ENCODE measurements around the gene ANO1. TPM values are rescaled to one million over a fixed set of nuclear protein-coding genes. Genes with fewer than 3 reads are reported as not detected.

ANO1 gene
- polyA plus RNA-seq, 2 of the 4 experiments (the other 2 are of a cell fraction), result 0.27 to 0.44 TPM

GRCh38 chr11:70169127-70169526 is 91.0 kb downstream of the ANO1 start:
- no peak overlapping the region for H3K4me3 ChIP-seq
- no peak overlapping the region for H3K27ac ChIP-seq
- DNase-seq (ENCODE audit: low read depth in 1 of 2, low spot score in 1 of 2) (no peak), ATAC-seq (no peak), FAIRE-seq (no peak)
- H3K9me3 ChIP-seq, result no peaks in the 10 kb centered on the region
- H3K4me2 ChIP-seq, result no peak overlapping the region
- no peak for TF ChIP-seq RAD21 (conservative IDR thresholded peaks at IDR 0.05 in 1 of 2, IDR thresholded peaks at IDR 0.05 in 1 of 2)
- TF ChIP-seq NFE2L2 (conservative IDR thresholded peaks at IDR 0.05; ENCODE audit: low read length), result no peak
- TF ChIP-seq PHF8 (IDR thresholded peaks at IDR 0.05; ENCODE audit: borderline replicate concordance, low read depth), result no peak
- TF ChIP-seq RARB (CRISPR knock-in tag; IDR thresholded peaks at IDR 0.05), result no peak
- TF ChIP-seq CHD2 (IDR thresholded peaks at IDR 0.05; ENCODE audit: low read length, partially characterized antibody), result no peak
- TF ChIP-seq POLR2A (IDR thresholded peaks at IDR 0.05; ENCODE audit: low read length), result no peak
- TF ChIP-seq POLR2AphosphoS2 (conservative IDR thresholded peaks at IDR 0.05; ENCODE audit: low read length), result no peak
- TF ChIP-seq MAFK (IDR thresholded peaks at IDR 0.05; ENCODE audit: partially characterized antibody), result no peak
- TF ChIP-seq RNF2 (IDR thresholded peaks at IDR 0.05; ENCODE audit: borderline replicate concordance, low read depth), result no peak
- TF ChIP-seq HDAC2 (IDR thresholded peaks at IDR 0.05), result no peak
- no peak for TF ChIP-seq EHF (CRISPR knock-in tag; IDR thresholded peaks at IDR 0.05)
- no peak for TF ChIP-seq RFX5 (IDR thresholded peaks at IDR 0.05)
- no peak for TF ChIP-seq CBX2 (IDR thresholded peaks at IDR 0.05; ENCODE audit: borderline replicate concordance, low read depth)
- ChIA-PET CTCF (interaction anchor here (1.0 kb wide), 1 partner anchor 13 kb away, joined by 3 read pairs; no protein-coding TSS in a partner anchor), POLR2A (no interaction called here)
- 83% methylated on average over 10 of the region's 11 CpGs for WGBS (ENCODE audit: missing lambda C conversion rate)
- H3K4me1 ChIP-seq, result no peaks in the 10 kb centered on the region

- no peak overlapping the region for H3K27ac ChIP-seq
- 83% methylated on average over 6 of the region's 8 CpGs for WGBS (ENCODE audit: missing lambda C conversion rate)
- no peak overlapping the region for H3K4me2 ChIP-seq
- no peak for FAIRE-seq
- ChIA-PET CTCF (interaction anchor here (0.8 to 1.3 kb wide), 6 partner anchors 12 to 327 kb away, joined by 3 to 4 read pairs (median 4); no protein-coding TSS in a partner anchor), POLR2A (interaction anchor here (0.6 kb wide), 1 partner anchor 33 kb away, joined by 5 read pairs; no protein-coding TSS in a partner anchor)
- TF ChIP-seq, protein P1, sequence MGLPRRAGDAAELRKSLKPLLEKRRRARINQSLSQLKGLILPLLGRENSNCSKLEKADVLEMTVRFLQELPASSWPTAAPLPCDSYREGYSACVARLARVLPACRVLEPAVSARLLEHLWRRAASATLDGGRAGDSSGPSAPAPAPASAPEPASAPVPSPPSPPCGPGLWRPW (IDR thresholded peaks at IDR 0.05), result no peak
- TF ChIP-seq MAZ (IDR thresholded peaks at IDR 0.05; ENCODE audit: borderline replicate concordance, low read depth, low read length) (no peak), TFCP2L1 (CRISPR knock-in tag; IDR thresholded peaks at IDR 0.05) (no peak), CBX2 (IDR thresholded peaks at IDR 0.05; ENCODE audit: borderline replicate concordance, low read depth) (no peak), FOXS1 (CRISPR knock-in tag; IDR thresholded peaks at IDR 0.05) (no peak), E2F6 (IDR thresholded peaks at IDR 0.05; ENCODE audit: borderline replicate concordance, low read depth) (no peak), GATA3 (IDR thresholded peaks at IDR 0.05; ENCODE audit: borderline replicate concordance) (no peak), ESRRA (IDR thresholded peaks at IDR 0.05; ENCODE audit: borderline replicate concordance, low read length) (no peak), KDM5A (IDR thresholded peaks at IDR 0.05) (no peak), MYC (IDR thresholded peaks at IDR 0.05; ENCODE audit: borderline replicate concordance, low read length) (no peak), EP300 (IDR thresholded peaks at IDR 0.05) (no peak)
- TF ChIP-seq, protein P2, sequence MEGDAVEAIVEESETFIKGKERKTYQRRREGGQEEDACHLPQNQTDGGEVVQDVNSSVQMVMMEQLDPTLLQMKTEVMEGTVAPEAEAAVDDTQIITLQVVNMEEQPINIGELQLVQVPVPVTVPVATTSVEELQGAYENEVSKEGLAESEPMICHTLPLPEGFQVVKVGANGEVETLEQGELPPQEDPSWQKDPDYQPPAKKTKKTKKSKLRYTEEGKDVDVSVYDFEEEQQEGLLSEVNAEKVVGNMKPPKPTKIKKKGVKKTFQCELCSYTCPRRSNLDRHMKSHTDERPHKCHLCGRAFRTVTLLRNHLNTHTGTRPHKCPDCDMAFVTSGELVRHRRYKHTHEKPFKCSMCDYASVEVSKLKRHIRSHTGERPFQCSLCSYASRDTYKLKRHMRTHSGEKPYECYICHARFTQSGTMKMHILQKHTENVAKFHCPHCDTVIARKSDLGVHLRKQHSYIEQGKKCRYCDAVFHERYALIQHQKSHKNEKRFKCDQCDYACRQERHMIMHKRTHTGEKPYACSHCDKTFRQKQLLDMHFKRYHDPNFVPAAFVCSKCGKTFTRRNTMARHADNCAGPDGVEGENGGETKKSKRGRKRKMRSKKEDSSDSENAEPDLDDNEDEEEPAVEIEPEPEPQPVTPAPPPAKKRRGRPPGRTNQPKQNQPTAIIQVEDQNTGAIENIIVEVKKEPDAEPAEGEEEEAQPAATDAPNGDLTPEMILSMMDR (IDR thresholded peaks at IDR 0.05), result no peak
- ATAC-seq, result no peak
- H3K9me3 ChIP-seq, result no peaks in the 10 kb centered on the region
- no peaks in the 10 kb centered on the region for H3K4me1 ChIP-seq
- H3K4me3 ChIP-seq, result no peak overlapping the region
- no peak for DNase-seq (ENCODE audit: low read depth in 1 of 2, low spot score in 1 of 2)
Measured at GRCh38 chr11:70169632-70170031, 91.5 kb downstream of the ANO1 start.

All from A549 (cell line).